Omental fat pad (tissue), 4 donors: Measurements from ENCODE around the gene HOXA1. TPM values are rescaled to one million over a fixed set of nuclear protein-coding genes. Genes with fewer than 3 reads are reported as not detected.
"Not testable (repeated sequence)": the region's sequence is repeated elsewhere in the genome, so short reads cannot be mapped to it uniquely, and the experiment has no call there.

Experiments
- ATAC-seq: fragments of 150-250 bp; one replicate; pipeline ENCODE4 v1.9.1; 2016; ENCODE audit warnings: mild to moderate bottlenecking, moderate library complexity; ENCODE audit not compliant: low FRiP score
- DNase-seq: peaks from one replicate; pipeline ENCODE4 v3.0.0-alpha.2; 2019; ENCODE audit warnings: low spot score
- small RNA-seq: library from RNA; depleted of rRNA; stranded (forward); fragments of <200 nt; gene quantifications from one replicate; pipeline ENCODE3, GENCODE V24; 2016
- total RNA-seq, 4 donors: library from RNA; depleted of rRNA; stranded (reverse); fragments of >200 nt; gene quantifications; one replicate each; pipeline ENCODE4 v1.1.0, GENCODE V29; 2016
- TF ChIP-seq, protein P1 (sequence below), 3 donors: fragments of 450-650 bp; IDR thresholded peaks; one replicate each; pipeline ENCODE4 v1.5.1; 2016 to 2017; ENCODE audit warnings: antibody characterized with exemption in 3 of 3, mild to moderate bottlenecking in 3 of 3, moderate library complexity in 2 of 3

Gene HOXA1
- total RNA-seq, 4 donors from 2014 or later = 0.56 to 0.84 (median 0.77) TPM

GRCh38 chr7:27046854-27047549 lies 48.8 kb downstream of the HOXA1 start:
- TF ChIP-seq, protein P1, sequence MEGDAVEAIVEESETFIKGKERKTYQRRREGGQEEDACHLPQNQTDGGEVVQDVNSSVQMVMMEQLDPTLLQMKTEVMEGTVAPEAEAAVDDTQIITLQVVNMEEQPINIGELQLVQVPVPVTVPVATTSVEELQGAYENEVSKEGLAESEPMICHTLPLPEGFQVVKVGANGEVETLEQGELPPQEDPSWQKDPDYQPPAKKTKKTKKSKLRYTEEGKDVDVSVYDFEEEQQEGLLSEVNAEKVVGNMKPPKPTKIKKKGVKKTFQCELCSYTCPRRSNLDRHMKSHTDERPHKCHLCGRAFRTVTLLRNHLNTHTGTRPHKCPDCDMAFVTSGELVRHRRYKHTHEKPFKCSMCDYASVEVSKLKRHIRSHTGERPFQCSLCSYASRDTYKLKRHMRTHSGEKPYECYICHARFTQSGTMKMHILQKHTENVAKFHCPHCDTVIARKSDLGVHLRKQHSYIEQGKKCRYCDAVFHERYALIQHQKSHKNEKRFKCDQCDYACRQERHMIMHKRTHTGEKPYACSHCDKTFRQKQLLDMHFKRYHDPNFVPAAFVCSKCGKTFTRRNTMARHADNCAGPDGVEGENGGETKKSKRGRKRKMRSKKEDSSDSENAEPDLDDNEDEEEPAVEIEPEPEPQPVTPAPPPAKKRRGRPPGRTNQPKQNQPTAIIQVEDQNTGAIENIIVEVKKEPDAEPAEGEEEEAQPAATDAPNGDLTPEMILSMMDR (IDR thresholded peaks at IDR 0.05) = no peak
- no peak for ATAC-seq
- DNase-seq = no peak

DNA sequence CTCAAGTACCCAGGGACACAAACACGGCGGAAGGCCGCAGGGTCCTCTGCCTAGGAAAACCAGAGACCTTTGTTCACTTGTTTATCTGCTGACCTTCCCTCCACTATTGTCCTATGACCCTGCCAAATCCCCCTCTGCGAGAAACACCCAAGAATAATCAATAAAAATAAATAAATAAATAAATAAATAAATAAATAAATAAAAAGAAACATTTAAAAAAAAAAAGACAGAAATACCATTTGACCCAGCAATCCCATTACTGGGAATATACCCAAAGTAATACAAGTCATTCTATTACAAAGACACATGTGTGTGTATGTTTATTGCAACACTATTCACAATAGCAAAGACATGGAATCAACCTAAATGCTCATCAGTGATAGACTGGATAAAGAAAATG lies 49.8 kb downstream of the HOXA1 start:
- ATAC-seq, DNase-seq: not testable (repeated sequence)

GRCh38 chr7:27045066-27045465 lies 50.7 kb downstream of the HOXA1 start:
- DNase-seq, ATAC-seq: not testable (repeated sequence)

Small RNA genes within 50 kb of the gene (small RNA-seq; reads per million reads assigned to genes)
- gene RF01977 = not detected

Other genes starting within 250 kb of the HOXA1 start
- gene SKAP2, start 231.4 kb downstream of the HOXA1 start, total RNA-seq = 10 to 100 TPM; 36.0 to 53.8 (median 45.8) TPM
- 1 to 10 TPM; 1.1 to 3.5 (median 1.5) TPM for gene HOXA2, start 6.7 kb upstream of the HOXA1 start, total RNA-seq
- 1 to 10 TPM; 1.6 to 5.7 (median 3.1) TPM for gene HOXA4, start 34.8 kb upstream of the HOXA1 start, total RNA-seq
- 10 to 100 TPM; 10.4 to 39.4 (median 26.5) TPM for gene HOXA5, start 47.7 kb upstream of the HOXA1 start, total RNA-seq
- 10 to 100 TPM in 1 of 4 donors, 1 to 10 TPM in 3; 1.1 to 13.1 (median 6.4) TPM for gene HOXA6, start 51.8 kb upstream of the HOXA1 start, total RNA-seq
- gene HOXA3, start 56.6 kb upstream of the HOXA1 start, total RNA-seq = 10 to 100 TPM in 1 of 4 donors, 1 to 10 TPM in 3; 1.8 to 11.0 (median 4.3) TPM
- gene HOXA7, start 60.7 kb upstream of the HOXA1 start, total RNA-seq = 1 to 10 TPM; 4.6 to 6.1 (median 5.3) TPM
- gene HOXA9, start 69.5 kb upstream of the HOXA1 start, total RNA-seq = 1 to 10 TPM in 2 of 4 donors, under 1 TPM in 1, not detected in 1; 0.19 to 2.4 (median 1.0) TPM
- 1 to 10 TPM in 2 of 4 donors, under 1 TPM in 2; 0.56 to 1.9 (median 1.2) TPM for gene HOXA10, start 78.3 kb upstream of the HOXA1 start, total RNA-seq
- not detected for gene HOXA11, start 89.2 kb upstream of the HOXA1 start, total RNA-seq
- gene HOXA13, start 104.1 kb upstream of the HOXA1 start, total RNA-seq = not detected
- not detected for gene EVX1, start 146.8 kb upstream of the HOXA1 start, total RNA-seq